ENCODE results near the gene SLCO2A1.

SLCO2A1 gene

GRCh38 chr3:133927540-133928066, 102.1 kb downstream of the SLCO2A1 start:
- H3K27me3 Mint-ChIP-seq (ENCODE audit: low read depth), result peaks cover 34% of the 10 kb centered on the region
- H3K4me1 Mint-ChIP-seq (ENCODE audit: low read depth), result peaks cover 6% of the 10 kb centered on the region
- H3K36me3 Mint-ChIP-seq (ENCODE audit: low read depth), result no peaks in the 10 kb centered on the region
- peak overlapping the region; percentile 44 for H3K4me3 Mint-ChIP-seq
- no peak overlapping the region for H3K27ac Mint-ChIP-seq
- no peaks in the 10 kb centered on the region for H3K9me3 Mint-ChIP-seq

DNA sequence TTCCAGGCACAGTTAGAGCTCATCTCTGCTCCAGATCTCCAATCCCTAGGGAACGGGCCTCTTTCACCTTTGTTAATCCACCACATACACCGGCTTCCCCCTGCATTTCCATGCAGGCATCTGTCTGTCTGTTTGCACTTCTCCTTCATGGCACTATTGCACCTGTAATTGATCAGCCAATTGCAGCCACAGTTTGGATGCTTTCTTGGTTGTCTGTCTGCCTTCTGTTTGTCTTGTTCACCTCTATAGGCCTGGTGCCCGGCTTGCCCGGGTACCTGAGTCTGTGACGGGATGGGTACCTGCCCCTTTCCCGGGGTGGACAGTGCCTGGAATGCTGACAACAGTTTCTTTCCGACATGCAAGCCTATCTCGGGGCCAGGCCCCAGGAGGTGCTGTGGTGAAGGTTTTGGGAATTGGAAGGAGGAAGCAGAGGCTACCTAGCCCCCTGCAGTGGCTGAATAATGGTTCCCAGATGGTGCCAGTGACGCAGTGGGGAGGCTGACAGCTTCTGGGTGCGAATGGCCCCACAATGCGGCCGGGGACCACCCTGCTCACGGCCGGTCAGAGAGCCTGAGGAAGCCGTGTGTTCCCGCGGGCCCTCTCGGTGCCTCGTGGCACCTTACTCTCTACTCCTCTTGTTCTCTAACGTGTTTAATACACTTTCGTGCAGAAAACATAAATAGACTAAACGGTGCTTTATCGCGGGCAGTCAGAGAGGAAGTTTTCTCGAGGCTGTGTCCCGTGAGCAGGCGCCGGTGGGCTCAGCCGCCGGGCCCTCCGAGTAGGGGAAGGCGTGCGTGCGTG, 102.8 kb downstream of the SLCO2A1 start:
- no peak overlapping the region for H3K27ac Mint-ChIP-seq
- H3K4me1 Mint-ChIP-seq (ENCODE audit: low read depth), result peaks cover 6% of the 10 kb centered on the region
- H3K27me3 Mint-ChIP-seq (ENCODE audit: low read depth), result peaks cover 38% of the 10 kb centered on the region
- H3K36me3 Mint-ChIP-seq (ENCODE audit: low read depth), result no peaks in the 10 kb centered on the region
- peak overlapping the region; percentile 47 for H3K4me3 Mint-ChIP-seq
- no peaks in the 10 kb centered on the region for H3K9me3 Mint-ChIP-seq

- Mint-ChIP-seq H3K4me3 (no peak overlapping the region), H3K36me3 (ENCODE audit: low read depth) (no peaks in the 10 kb centered on the region), H3K9me3 (no peaks in the 10 kb centered on the region), H3K4me1 (ENCODE audit: low read depth) (peaks cover 6% of the 10 kb centered on the region), H3K27ac (no peak overlapping the region), H3K27me3 (ENCODE audit: low read depth) (peaks cover 38% of the 10 kb centered on the region)
Measured at GRCh38 chr3:133925960-133926735, 103.6 kb downstream of the SLCO2A1 start.

GRCh38 chr3:133924041-133924440, 105.7 kb downstream of the SLCO2A1 start:
- Mint-ChIP-seq H3K9me3 (no peaks in the 10 kb centered on the region), H3K4me1 (ENCODE audit: low read depth) (peaks cover 6% of the 10 kb centered on the region), H3K36me3 (ENCODE audit: low read depth) (no peaks in the 10 kb centered on the region), H3K4me3 (no peak overlapping the region), H3K27me3 (ENCODE audit: low read depth) (peaks cover 31% of the 10 kb centered on the region), H3K27ac (no peak overlapping the region)

GRCh38 chr3:133921592-133921991, 108.1 kb downstream of the SLCO2A1 start:
- Mint-ChIP-seq H3K4me1 (ENCODE audit: low read depth) (no peaks in the 10 kb centered on the region), H3K36me3 (ENCODE audit: low read depth) (no peaks in the 10 kb centered on the region), H3K27me3 (ENCODE audit: low read depth) (peaks cover 29% of the 10 kb centered on the region), H3K4me3 (no peak overlapping the region), H3K9me3 (no peaks in the 10 kb centered on the region), H3K27ac (no peak overlapping the region)

GRCh38 chr3:133917144-133917543, 112.6 kb downstream of the SLCO2A1 start:
- Mint-ChIP-seq H3K27ac (no peak overlapping the region), H3K4me3 (no peak overlapping the region), H3K36me3 (ENCODE audit: low read depth) (no peaks in the 10 kb centered on the region), H3K9me3 (no peaks in the 10 kb centered on the region), H3K4me1 (ENCODE audit: low read depth) (no peaks in the 10 kb centered on the region), H3K27me3 (ENCODE audit: low read depth) (peaks cover 14% of the 10 kb centered on the region)

GRCh38 chr3:133915685-133916658, 113.8 kb downstream of the SLCO2A1 start:
- no peak overlapping the region for H3K27ac Mint-ChIP-seq
- peaks cover 14% of the 10 kb centered on the region for H3K27me3 Mint-ChIP-seq (ENCODE audit: low read depth)
- H3K4me1 Mint-ChIP-seq (ENCODE audit: low read depth), result no peaks in the 10 kb centered on the region
- no peak overlapping the region for H3K4me3 Mint-ChIP-seq
- H3K9me3 Mint-ChIP-seq, result no peaks in the 10 kb centered on the region
- no peaks in the 10 kb centered on the region for H3K36me3 Mint-ChIP-seq (ENCODE audit: low read depth)

GRCh38 chr3:133914839-133915600, 114.7 kb downstream of the SLCO2A1 start:
- no peak overlapping the region for H3K4me3 Mint-ChIP-seq
- H3K36me3 Mint-ChIP-seq (ENCODE audit: low read depth), result no peaks in the 10 kb centered on the region
- peaks cover 20% of the 10 kb centered on the region for H3K27me3 Mint-ChIP-seq (ENCODE audit: low read depth)
- no peak overlapping the region for H3K27ac Mint-ChIP-seq
- no peaks in the 10 kb centered on the region for H3K9me3 Mint-ChIP-seq
- H3K4me1 Mint-ChIP-seq (ENCODE audit: low read depth), result no peaks in the 10 kb centered on the region

DNA sequence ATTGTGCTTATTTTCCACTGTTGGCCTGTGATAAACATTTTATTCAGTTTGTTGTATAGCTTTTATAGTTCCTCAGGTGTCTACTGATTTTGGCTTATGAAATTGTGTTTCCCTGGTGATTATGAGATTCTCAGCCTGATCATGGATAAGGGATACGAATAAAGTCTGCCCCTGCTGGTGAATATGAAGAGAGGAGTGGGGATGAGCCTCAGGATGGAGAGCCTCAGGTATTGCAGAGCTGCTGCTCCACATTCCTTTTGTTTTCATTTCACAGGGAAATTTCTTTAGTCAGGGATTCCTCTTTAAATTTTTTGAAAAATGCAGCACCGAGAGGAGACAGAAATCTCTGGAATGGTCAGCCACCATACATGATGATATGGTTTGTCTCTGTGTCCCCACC, 119.3 kb downstream of the SLCO2A1 start:
- Mint-ChIP-seq H3K27me3 (ENCODE audit: low read depth) (peaks cover 18% of the 10 kb centered on the region), H3K4me1 (ENCODE audit: low read depth) (no peaks in the 10 kb centered on the region), H3K36me3 (ENCODE audit: low read depth) (no peaks in the 10 kb centered on the region), H3K27ac (no peak overlapping the region), H3K4me3 (no peak overlapping the region), H3K9me3 (no peaks in the 10 kb centered on the region)

DNA sequence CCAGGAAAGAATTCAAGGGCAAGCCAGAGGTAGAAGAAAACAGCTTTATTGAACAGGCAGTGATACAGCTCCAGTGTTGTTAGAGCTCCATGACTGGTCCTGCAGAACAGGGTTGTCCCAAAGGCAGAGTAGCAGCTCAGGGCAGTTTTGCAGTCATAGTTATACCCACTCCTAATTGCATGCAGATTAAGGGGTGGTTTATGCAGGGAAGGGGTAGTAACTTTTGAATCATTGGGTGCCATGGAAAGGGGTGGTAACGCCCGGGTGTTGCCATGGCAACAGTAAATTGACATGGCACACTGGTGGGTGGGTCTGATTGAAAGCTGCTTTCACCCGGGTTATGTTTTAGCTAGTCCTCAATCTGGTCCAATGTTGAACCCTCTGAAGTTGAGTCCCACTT, 124.3 kb downstream of the SLCO2A1 start:
- no peaks in the 10 kb centered on the region for H3K4me1 Mint-ChIP-seq (ENCODE audit: low read depth)
- H3K36me3 Mint-ChIP-seq (ENCODE audit: low read depth), result no peaks in the 10 kb centered on the region
- no peaks in the 10 kb centered on the region for H3K9me3 Mint-ChIP-seq
- H3K27ac Mint-ChIP-seq, result no peak overlapping the region
- H3K4me3 Mint-ChIP-seq, result no peak overlapping the region
- H3K27me3 Mint-ChIP-seq (ENCODE audit: low read depth), result peaks cover 44% of the 10 kb centered on the region

- no peaks in the 10 kb centered on the region for H3K4me1 Mint-ChIP-seq (ENCODE audit: low read depth)
- no peaks in the 10 kb centered on the region for H3K36me3 Mint-ChIP-seq (ENCODE audit: low read depth)
- H3K27ac Mint-ChIP-seq, result no peak overlapping the region
- H3K27me3 Mint-ChIP-seq (ENCODE audit: low read depth), result peaks cover 61% of the 10 kb centered on the region
- no peaks in the 10 kb centered on the region for H3K9me3 Mint-ChIP-seq
- no peak overlapping the region for H3K4me3 Mint-ChIP-seq
Measured at GRCh38 chr3:133901847-133902246, 127.9 kb downstream of the SLCO2A1 start.

GRCh38 chr3:133901083-133901482, 128.6 kb downstream of the SLCO2A1 start:
- H3K36me3 Mint-ChIP-seq (ENCODE audit: low read depth), result no peaks in the 10 kb centered on the region
- H3K27me3 Mint-ChIP-seq (ENCODE audit: low read depth), result peaks cover 67% of the 10 kb centered on the region
- no peak overlapping the region for H3K4me3 Mint-ChIP-seq
- H3K4me1 Mint-ChIP-seq (ENCODE audit: low read depth), result no peaks in the 10 kb centered on the region
- H3K9me3 Mint-ChIP-seq, result no peaks in the 10 kb centered on the region
- H3K27ac Mint-ChIP-seq, result no peak overlapping the region

- H3K27ac Mint-ChIP-seq, result no peak overlapping the region
- H3K9me3 Mint-ChIP-seq, result no peaks in the 10 kb centered on the region
- no peak overlapping the region for H3K4me3 Mint-ChIP-seq
- peaks cover 65% of the 10 kb centered on the region for H3K27me3 Mint-ChIP-seq (ENCODE audit: low read depth)
- no peaks in the 10 kb centered on the region for H3K36me3 Mint-ChIP-seq (ENCODE audit: low read depth)
- peaks cover 1% of the 10 kb centered on the region for H3K4me1 Mint-ChIP-seq (ENCODE audit: low read depth)
Measured at GRCh38 chr3:133899311-133899710, 130.4 kb downstream of the SLCO2A1 start.
